Heart left ventricle (tissue), 13 donors: Measurements from ENCODE around the gene C4orf33.

ENCODE experiments used
- CTCF ChIP-seq, 12 donors: fragments of 200-600 bp; sonication (generic) in 4 of 12; IDR thresholded peaks; one replicate each; pipeline versions ENCODE4 v1.5.0 to v1.8.0; 2018 to 2022; ENCODE audit warnings: antibody characterized with exemption in 12 of 12, mild to moderate bottlenecking in 5 of 12
- POLR2A ChIP-seq, 2 donors: fragments of 450-650 bp; IDR thresholded peaks; one replicate each; pipeline ENCODE4 v1.6.1; 2017; ENCODE audit warnings: antibody characterized with exemption in 2 of 2, mild to moderate bottlenecking in 2 of 2, moderate library complexity in 2 of 2
- donor health status: ischemic (EF 13 %, LVEDD 7.1; RV severe dilation, severe dysfunction).
- donor health status: DM: no; HTN: yes; CAD: no.
- donor health status: DM: no; HTN: no; CAD: no.
- donor health status: ischemic (EF 25% LVEDD 6.9; RV normal size, moderate dysfunction).
- donor health status: ischemic (EF 25% LVEDD 5.7; RV mildly dilated, moderate dysfunction).
- donor health status: ischemic (EF 35%, LVEDD 5.7; RV mildly dilated, moderate dysfunction).
- donor health status: nonischemic (EF 11% LVEDD 7.7; RV severe dilation, severe dysfunction).
- donor health status: DM: yes; HTN: yes; CAD: no.
- donor health status: PGD.
- donor health status: ischemic (EF 29% LVEDD 5.4; RV normal size, mild dysfunction).
- donor health status: nonischemic (EF 23%, LVEDD 6.1; RV moderate dilation, normal function).

GRCh38 chr4:129087516-129087915 is 8.4 kb upstream of the C4orf33 start:
- TF ChIP-seq CTCF (IDR thresholded peaks at IDR 0.05): no peak
- no peak for TF ChIP-seq POLR2A (IDR thresholded peaks at IDR 0.05)
